Cardiac septum (tissue), 1 donor: ENCODE data around the gene BTRC. TPM values are rescaled to one million over a fixed set of nuclear protein-coding genes. Genes with fewer than 3 reads are reported as not detected.

Experiments used
- DNase-seq: peaks from one replicate; pipeline ENCODE4 v3.0.0-alpha.2; 2020; ENCODE audit warnings: low spot score
- intact Hi-C: fragments of 100-400 bp; cut with DNase I; formaldehyde crosslinking; loops from one replicate; pipeline ENCODE4 v1.14.0; 2022
- total RNA-seq: library from RNA; stranded (reverse); fragmentation: NEBNext Ultra II Directional; extraction: Animal tissue kit (Norgen Biotek cat#: 25700); gene quantifications from one replicate; pipeline ENCODE4 v1.2.1, GENCODE V29; 2021
- donor health status: DM: no; HTN: no; CAD: no.

BTRC gene
- total RNA-seq, 1 donor from 2014 or later = 34.7 TPM

DNA sequence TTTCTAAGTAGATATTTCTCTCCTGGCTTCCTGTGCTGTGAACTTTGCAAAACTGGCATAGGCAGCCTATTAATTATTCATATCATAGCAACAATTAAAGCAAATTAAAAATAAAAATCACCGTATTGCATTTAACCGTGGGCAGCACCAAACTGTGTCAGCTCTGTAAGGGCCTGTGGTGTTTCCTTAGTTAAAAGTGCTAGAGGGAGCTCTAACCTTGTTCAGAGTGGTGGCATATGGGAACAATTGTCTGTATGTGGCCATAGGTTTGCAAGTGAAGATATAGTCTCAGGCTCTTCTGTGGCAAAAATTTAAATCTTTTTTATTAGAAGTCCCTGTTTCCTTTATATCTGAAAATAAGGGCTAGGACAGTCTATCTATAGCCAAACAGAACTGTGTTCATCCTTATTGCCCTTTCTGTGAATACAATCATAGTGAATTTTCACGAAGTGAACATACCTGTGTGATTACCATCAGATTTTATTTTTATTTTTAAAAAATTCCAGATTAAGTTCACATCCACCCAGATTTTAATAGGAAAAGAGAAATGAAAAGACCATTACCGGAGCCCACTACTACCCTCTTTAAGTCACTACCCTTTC lies 141.5 kb downstream of the BTRC start:
- no peak for DNase-seq
- intact Hi-C loops = no loop called here

DNA sequence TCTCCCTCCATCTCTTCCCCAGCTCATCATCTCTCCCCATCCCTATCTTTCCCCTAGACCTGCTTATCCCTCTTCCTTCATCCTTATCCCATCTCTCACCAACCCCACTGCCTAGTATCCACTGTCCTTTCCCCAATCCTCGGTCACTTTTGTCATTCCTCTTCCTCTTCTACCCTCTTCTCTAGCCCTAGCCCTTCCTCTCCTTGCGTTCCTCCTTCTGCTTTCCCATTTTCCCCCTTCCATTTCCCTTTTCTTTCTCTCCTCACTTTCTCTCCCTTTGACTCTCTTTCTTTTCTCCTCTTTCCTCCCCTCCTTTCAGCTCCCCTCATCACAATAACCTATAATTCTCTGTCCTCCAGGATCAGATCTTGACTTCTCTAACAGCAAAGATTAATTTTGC lies 150.5 kb downstream of the BTRC start:
- no peak for DNase-seq
- intact Hi-C loops = no loop called here

DNA sequence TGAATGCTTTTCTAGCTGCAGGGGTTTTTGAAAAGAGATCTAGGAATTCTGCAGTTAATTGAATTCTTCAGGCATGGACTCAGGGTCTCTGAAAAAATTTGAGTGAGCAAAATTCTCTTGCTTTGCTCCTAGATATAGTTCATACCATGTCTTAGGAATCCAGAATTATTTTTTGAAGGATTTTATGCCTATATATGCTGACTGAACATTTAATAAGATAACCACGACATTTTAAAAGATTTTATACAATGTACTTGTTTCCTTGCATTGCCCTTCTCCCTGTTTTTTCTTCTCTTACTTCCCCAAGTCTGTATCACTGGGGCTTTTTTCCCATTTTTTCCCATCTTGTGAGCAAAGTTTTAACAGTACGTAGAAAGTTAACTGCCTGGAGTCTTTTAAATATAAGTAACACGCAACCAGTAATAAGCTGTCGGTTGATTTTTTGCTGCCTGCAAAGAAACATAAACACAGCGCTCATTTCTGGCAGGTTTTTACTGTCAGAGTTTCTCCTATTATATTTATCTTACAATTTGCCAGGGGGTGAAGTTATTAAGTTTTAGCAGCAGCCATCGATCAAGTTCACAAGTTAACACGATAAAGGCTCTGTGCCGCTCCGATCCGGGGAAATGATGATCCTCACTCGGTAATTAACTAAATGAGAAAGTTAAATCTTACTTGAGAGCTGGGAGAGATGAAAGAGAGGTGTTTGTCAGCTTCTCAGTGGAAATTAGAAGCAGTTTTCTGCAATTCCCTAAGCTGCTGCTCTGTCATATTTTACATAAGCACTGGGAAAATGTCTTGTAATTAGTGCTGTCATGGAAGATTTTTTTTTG lies 153.1 kb downstream of the BTRC start:
- intact Hi-C loops = no loop called here
- no peak for DNase-seq

DNA sequence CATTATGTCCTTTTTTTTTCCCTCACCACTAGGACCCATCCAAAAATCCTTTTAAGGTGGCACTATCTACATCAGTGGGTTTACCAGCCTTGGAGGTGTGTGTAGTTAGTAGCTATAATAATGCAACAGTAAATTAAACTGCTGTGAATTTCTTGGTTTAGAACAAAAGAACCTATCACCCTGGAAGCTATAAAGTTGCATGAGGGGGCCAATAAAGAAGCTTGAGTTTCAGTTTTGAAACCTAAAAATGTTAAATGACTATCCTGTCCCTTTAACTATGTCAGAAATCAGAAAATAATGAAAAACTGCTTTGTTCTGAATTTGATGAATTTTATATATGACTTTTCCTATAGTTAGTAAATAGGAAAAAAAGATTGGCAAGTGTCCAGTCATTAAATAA lies 153.9 kb downstream of the BTRC start:
- no peak for DNase-seq

DNA sequence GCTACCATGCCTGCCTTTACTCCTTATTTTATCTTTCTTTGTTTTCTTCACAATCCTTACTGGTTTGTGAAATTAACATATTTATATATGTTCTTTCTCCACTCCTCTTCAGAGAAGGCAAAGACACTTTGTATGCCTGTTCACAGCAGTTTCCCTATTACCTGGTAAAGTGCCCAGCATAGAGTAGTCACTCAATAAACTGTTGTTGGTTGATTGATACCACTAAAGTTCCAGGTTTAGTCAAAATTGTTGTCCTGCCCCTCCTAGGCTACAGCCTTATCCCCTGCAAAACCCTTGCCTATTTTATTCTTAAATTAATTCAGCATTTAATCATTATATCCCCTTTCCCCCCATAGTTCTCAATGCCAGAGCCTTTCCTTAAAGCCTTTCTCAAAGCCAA lies 158.0 kb downstream of the BTRC start:
- DNase-seq = no peak
- intact Hi-C loops = no loop called here

More for the DNA sequence above, 153.9 kb downstream of the BTRC start:
- intact Hi-C loops = no loop called here

DNA sequence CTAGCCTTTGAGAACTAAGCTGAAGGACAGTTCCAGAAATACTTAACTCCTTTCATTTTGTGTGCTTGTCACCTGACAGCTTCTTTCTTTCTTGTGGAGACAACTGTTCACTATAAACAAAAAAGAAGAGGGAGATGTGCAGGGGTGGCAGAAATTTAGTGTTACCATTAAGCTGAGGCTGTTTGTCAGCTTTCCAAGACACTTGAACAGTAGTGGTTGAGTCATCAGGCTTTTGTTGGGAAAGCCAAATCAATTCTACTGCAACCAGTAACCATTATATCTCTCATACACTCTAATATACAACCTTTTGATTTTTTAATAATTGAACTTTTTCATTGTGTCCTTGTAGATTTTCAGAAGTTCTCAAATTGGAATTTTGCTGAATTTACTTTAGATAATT lies 158.8 kb downstream of the BTRC start:
- intact Hi-C loops = no loop called here
- no peak for DNase-seq

DNA sequence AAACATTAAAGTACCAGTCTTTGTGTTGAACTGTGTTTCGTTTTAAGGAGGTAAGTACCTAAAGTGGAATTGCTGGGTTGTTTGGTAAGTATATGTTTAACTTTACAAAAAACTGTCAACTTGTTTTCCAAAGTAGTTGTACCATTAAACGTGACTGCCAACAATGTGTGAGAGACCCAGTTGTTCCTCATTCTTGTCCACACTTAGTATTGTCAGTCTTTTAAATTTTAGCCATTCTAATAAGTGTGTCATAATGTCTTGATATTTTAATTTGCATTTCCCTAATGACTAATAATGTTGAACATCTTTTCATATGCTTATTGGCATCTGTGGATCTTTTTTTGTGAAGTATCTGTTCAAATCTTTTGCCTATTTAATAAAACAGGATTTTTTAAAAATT lies 159.8 kb downstream of the BTRC start:
- DNase-seq = no peak
- intact Hi-C loops = no loop called here

DNA sequence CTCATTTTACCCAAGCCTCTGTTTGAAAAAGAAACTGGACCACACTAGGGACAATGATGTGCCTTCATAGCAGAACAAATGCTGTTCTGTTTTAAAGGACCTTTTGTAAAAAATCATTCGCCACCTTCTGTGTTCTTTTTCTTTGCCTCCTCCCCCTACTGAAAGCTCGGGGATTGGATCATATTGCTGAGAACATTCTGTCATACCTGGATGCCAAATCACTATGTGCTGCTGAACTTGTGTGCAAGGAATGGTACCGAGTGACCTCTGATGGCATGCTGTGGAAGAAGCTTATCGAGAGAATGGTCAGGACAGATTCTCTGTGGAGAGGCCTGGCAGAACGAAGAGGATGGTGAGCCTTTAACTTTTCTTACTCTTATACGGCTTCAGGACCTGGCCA lies 171.9 kb downstream of the BTRC start:
- DNase-seq = no peak
- intact Hi-C loops = no loop called here

DNA sequence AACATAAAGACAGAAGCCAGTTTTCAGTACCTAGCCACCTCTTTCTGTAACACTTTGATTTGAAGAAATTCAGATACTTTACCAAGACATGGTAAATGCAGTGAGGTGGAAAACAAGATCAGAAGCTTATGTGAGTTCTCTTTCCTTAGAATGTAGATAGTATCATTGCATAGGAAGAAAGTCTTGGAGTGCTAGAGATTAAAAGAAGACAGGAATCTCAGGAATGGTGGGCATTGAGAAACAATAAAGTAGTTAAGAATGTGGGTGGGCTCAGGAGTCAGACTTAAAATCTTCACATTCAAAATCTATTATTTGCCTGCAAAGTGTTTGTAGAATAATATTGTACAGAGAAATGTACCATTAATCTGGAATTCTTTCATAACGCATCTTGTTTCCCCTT lies 175.2 kb downstream of the BTRC start:
- no peak for DNase-seq
- intact Hi-C loops = no loop called here

DNA sequence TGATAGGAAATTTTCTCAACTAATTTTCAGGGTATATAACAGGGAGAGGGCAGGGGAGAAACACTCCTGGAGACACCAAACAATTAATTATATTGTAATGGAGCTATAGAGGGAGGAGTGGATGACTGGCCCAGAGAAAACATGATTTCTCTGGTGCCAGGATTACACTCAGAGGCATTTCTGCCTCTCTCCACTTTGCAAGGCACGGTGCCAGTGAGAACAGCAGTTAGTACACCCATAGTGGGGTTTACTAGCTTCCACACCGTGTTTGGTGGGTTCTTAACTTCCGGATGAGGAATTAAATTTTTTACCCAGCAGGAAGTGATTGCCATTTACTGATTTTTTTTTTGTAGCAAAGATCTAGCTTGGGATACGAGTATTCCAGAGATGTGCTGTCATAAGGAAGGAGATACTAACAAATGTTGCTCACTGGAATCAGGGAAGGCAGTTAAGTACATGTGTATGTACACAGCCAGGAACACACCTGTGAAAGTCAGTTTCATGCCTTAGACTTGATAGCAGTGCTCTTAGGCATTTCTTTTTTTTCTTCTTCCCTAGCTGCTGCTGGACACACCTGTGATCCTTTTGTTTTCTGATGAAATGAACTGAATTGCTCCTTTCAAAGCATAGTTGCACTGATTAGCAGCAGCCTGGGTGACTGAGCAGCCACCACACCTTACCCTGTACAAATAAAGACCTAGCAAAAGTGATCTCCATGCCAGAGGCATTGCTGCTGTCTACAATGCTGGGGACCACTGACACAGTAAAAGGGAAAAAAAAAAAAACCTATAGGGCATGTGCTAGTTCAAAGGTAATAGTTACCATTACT lies 176.0 kb downstream of the BTRC start:
- no peak for DNase-seq
- intact Hi-C loops = no loop called here

DNA sequence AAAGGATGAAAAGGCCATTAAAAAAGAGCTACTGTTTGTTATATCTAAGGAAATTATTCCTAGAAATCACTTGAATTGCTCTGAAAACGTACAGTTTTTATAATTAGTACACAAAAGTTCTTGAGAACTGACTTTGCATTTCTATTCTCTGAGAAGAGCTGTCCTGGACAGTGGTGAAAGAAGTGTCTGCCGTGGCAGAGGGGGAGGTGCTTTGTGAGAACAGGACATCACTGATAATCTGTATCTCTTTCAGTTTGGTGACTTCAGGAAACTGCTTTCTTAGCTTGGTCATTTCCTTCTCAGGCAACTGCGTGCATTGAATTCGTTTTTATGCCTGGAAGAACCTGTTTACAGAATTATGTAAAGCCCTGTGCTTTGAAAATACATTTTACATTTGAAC lies 182.0 kb downstream of the BTRC start:
- DNase-seq = no peak

DNA sequence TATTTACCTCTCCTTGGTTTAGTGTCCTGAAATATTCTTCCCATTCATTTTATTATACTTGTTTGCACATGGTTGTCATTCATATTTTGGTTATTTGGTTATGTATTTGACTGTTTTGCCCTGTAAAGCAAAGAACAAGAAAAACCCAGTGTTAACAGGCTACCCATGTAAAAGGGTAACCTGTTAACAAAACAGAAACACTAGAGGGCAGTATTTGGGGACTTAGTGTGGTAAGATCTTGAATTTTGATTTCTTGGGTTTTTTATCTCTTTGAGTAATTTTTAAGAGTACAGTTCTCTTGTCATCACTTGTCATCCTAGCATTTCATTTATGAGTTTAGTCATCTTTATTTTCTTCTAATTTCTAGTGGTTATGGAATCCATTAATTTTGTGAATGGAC lies 182.8 kb downstream of the BTRC start:
- intact Hi-C loops = no loop called here
- no peak for DNase-seq

More for the DNA sequence above, 182.0 kb downstream of the BTRC start:
- intact Hi-C loops = no loop called here

DNA sequence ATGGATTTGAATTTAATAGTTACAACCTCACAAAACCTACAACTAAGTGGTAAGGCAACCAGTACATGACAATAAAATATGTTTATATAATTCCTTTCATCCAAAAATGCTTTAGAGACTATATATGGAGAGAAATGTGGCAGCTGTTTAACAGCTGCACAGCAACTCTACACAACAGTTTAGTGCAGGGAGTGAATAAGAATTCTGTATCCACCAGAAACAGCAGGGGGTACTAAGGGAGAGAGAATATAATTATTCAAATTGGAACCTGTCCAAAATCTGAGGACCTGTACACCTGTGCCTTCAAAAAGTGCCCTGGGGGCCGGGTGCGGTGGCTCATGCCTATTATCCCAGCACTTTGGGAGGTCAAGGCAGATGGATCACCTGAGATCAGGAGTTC lies 184.5 kb downstream of the BTRC start:
- no peak for DNase-seq
- intact Hi-C loops = no loop called here

DNA sequence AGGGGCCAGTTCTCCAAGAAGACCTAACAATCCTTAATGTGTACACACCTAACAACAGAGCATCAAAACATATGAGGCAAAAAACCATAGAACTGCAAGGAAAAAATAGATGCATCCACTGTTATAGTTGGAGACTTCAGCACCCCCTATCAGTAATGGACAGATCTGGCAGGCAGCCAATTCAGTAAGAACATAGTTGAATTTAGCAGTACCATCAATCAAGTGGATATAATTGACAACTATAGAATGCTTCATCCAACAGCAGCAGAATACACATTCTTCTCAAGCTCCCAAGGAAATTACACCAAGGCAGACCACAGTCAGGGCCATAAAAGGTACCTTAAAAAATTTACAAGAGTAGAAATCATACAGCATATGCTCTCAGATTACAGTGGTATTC lies 191.9 kb downstream of the BTRC start:
- intact Hi-C loops = no loop called here
- DNase-seq = no peak

DNA sequence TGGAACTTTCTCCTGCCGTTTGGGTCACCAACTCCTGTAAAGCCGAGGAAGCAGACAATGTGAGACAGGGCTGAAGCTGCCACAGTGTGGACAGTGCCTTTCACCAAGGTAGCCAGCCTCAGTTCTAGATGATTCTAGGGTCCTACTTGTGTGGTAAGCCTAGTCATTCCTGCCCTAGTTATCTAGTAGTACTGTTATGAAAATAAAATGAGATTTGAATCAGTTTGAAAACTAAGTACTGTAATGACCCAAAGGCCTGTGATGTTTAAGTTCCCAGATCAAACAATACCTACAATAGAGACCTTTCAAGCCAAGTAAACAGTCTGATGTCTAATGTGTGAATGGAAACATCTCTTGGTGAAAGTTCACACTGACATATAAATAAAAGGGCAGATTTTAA lies 197.0 kb downstream of the BTRC start:
- intact Hi-C loops = no loop called here
- no peak for DNase-seq

DNA sequence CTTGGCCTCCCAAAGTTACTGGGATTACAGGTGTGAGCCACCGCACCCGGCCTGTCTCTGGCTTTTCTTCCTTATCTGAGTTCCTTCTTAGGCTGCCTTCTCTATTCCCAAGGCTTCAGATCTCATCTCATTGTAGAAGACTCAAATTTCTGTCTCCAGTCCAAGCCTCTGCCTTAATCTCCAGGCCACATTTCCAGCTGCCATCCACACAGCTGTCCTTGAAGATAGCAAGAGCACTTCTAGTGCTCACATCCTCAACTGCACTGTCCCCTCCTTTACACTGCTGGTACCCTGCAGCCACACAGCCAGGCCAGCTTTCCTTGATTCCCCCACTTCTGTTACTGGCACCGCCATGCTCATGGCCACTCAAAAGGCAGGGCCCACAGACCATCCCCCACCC lies 198.5 kb downstream of the BTRC start:
- intact Hi-C loops = no loop called here
- no peak for DNase-seq

DNA sequence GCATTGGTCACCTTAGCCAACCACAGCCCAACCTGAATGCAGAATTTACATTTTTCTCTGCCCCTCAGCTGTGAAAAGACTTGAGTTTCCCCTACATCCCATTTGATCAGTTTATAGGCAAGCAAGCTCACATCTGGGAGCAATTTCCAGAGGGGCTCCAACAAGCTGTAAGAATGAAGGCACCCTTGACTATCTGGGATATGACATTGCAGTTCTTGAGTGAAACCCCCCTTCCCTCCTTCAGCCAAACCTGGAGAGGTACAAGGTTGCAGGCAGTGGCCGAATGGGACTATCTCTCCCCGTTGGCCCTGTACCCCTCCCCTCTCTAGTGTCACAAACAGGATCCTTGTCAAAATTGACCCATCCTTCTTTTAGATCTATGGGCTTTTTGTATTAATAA lies 203.6 kb downstream of the BTRC start:
- no peak for DNase-seq
- intact Hi-C loops = no loop called here

DNA sequence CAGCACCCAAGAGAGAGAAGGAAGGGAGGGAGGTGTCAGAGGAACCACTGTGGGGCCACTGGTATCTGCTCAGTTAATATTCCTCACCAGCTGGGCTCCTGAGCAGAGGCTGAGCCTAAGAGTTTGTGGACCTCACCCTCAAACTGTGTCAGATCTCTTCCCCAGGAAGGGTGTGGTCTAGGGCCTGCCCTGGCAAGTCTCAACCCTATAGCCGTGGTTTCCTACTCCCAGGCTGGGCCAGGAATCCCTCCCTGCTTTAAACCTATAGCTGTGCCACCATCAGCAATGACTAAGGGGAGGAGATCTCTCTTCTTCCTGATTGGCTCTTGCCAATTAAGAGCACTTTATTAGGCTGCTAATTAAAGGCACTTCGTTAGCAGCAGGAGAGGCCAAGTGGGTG lies 204.2 kb downstream of the BTRC start:
- intact Hi-C loops = no loop called here
- DNase-seq = no peak

DNA sequence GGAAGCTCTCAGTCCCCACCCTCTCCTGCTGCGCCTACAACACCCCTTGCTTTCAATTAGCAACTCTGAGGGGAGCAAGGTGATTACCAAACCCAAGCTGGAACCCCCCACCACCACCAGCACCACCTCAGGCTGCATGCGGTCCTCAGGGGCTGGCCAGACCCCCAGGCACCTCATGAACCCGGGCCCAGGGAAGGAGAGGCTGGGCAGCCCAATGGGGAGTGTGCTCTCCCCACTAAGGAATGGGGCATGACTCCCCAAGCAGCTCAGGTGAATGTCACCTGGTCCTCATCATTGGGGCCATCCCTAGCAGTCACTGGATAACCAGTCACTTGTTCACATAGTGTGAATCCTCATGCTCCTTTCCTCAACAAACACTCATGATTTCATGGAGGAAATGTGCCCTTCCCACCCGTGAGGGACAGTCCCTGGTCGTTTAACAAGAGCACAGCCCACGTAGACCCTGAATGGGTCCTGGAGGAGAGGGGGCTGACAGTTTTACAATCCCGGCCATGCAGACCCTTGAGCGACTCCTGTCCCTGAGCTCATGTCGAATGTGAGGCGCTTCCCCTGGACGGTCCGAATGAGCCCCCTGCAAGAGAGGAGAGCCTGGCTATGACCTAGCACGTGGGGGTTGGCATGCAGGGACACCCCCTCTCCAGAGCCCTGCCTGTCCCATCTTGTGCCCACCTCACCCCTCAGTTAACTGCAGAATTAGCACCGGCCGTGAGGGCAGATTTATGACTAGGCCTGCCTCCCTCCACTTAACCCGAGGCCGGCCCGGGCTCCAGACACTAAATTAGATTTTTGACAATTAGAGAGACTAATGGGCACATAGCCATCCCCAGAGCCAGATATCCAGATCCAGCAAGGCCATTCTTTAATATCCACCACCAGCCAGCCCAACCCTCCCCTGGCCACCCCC lies 205.0 kb downstream of the BTRC start:
- DNase-seq = no peak
- intact Hi-C loops = no loop called here
